SU-DHL-6 (cell line): ENCODE measurements around the gene HS6ST3.

Experiments
- H2AFZ ChIP-seq: fragments of 200-600 bp; sonication (generic); 2 replicates; pipeline ENCODE4 v1.6.1; 2014; ENCODE audit warnings: low read depth, mild to moderate bottlenecking, moderate library complexity, mixed read lengths, antibody characterized with exemption, low read length; ENCODE audit not compliant: severe bottlenecking
- H3F3A ChIP-seq: fragments of 200-600 bp; shearing (Covaris generic); 2 replicates; pipeline ENCODE4 v1.6.0; 2016; ENCODE audit warnings: antibody characterized with exemption, mild to moderate bottlenecking; ENCODE audit not compliant: insufficient read depth
- H3K27ac ChIP-seq: fragments of 200-600 bp; sonication (generic); 2 replicates; pipeline ENCODE4 v1.5.1; 2016; ENCODE audit warnings: low read depth, mild to moderate bottlenecking, low read length, moderate library complexity, mixed read lengths
- H3K27me3 ChIP-seq: fragments of 200-600 bp; sonication (generic), shearing (Covaris generic); 2 replicates; pipeline ENCODE4 v1.6.0; 2014; ENCODE audit warnings: mild to moderate bottlenecking, low read length
- H3K36me3 ChIP-seq: fragments of 200-600 bp; sonication (generic); 2 replicates; pipeline ENCODE4 v1.6.1; 2014; ENCODE audit warnings: mild to moderate bottlenecking, low read length, mixed read lengths
- H3K4me2 ChIP-seq: fragments of 300-600, 200-600 bp; shearing (Covaris generic), sonication (generic); 2 replicates; pipeline ENCODE4 v1.6.0; 2014; ENCODE audit warnings: low read length, low read depth, mild to moderate bottlenecking; ENCODE audit not compliant: poor library complexity, severe bottlenecking
- H3K4me3 ChIP-seq: fragments of 200-600 bp; sonication (generic); 2 replicates; pipeline ENCODE4 v1.5.1; 2014; ENCODE audit warnings: antibody characterized with exemption, low read length, mild to moderate bottlenecking, mixed read lengths; ENCODE audit not compliant: insufficient read depth, poor library complexity, severe bottlenecking
- H3K79me2 ChIP-seq: fragments of 200-600 bp; sonication (generic); 2 replicates; pipeline ENCODE4 v1.6.1; 2014; ENCODE audit warnings: mild to moderate bottlenecking, low read length, moderate library complexity; ENCODE audit not compliant: insufficient read depth
- H3K9ac ChIP-seq: fragments of 200-600 bp; sonication (generic); 2 replicates; pipeline ENCODE4 v1.7.0; 2014; ENCODE audit warnings: mild to moderate bottlenecking, low read length
- H3K9me2 ChIP-seq: fragments of 200-600 bp; sonication (generic); replicated peaks from 2 replicates; pipeline ENCODE4 v1.6.1; 2014; ENCODE audit warnings: low read length; ENCODE audit not compliant: insufficient read depth
- H3K9me3 ChIP-seq: fragments of 200-600 bp; sonication (generic); 2 replicates; pipeline ENCODE4 v1.6.1; 2014; ENCODE audit warnings: low read length, mixed read lengths; ENCODE audit not compliant: insufficient read depth
- H4K20me1 ChIP-seq: fragments of 200-600 bp; sonication (generic); 2 replicates; pipeline ENCODE4 v1.6.1; 2014; ENCODE audit warnings: low read depth, mild to moderate bottlenecking, antibody characterized with exemption, low read length, moderate library complexity, mixed read lengths
- CTCF ChIP-seq: fragments of 200-600 bp; sonication (generic); IDR thresholded peaks from one replicate; pipeline ENCODE4 v1.5.1; 2017; ENCODE audit warnings: antibody characterized with exemption, mild to moderate bottlenecking, low read length, moderate library complexity; ENCODE audit not compliant: insufficient read depth, poor library complexity, severe bottlenecking
- EZH2phosphoT487 ChIP-seq: fragments of 200-600 bp; sonication (generic), shearing (Covaris generic); conservative IDR thresholded peaks from 2 replicates; pipeline ENCODE4 v1.6.1; 2018; ENCODE audit warnings: mild to moderate bottlenecking, antibody characterized with exemption, low read length, moderate library complexity, mixed read lengths

Gene HS6ST3

GRCh38 chr13:96652506-96652905 is 562.6 kb downstream of the HS6ST3 start:
- Histone ChIP-seq H3K36me3 (no peaks in the 10 kb centered on the region), H3K27me3 (no peaks in the 10 kb centered on the region), H3K9me3 (no peaks in the 10 kb centered on the region), H3K4me2 (no peak overlapping the region), H3K9ac (no peak overlapping the region), H3K79me2 (no peaks in the 10 kb centered on the region), H2AFZ (no peak overlapping the region), H3K27ac (no peak overlapping the region), H4K20me1 (no peaks in the 10 kb centered on the region), H3F3A (no peaks in the 10 kb centered on the region), H3K9me2 (no peaks in the 10 kb centered on the region), H3K4me3 (no peak overlapping the region)
- TF ChIP-seq EZH2phosphoT487 (no peak), CTCF (no peak)

- H3K27me3 ChIP-seq: no peaks in the 10 kb centered on the region
- no peaks in the 10 kb centered on the region for H3K9me2 ChIP-seq
- no peak overlapping the region for H3K4me3 ChIP-seq
- TF ChIP-seq CTCF (no peak), EZH2phosphoT487 (no peak)
- no peak overlapping the region for H3K9ac ChIP-seq
- no peaks in the 10 kb centered on the region for H3K36me3 ChIP-seq
- no peaks in the 10 kb centered on the region for H3F3A ChIP-seq
- H3K79me2 ChIP-seq: no peaks in the 10 kb centered on the region
- no peak overlapping the region for H3K4me2 ChIP-seq
- no peaks in the 10 kb centered on the region for H3K9me3 ChIP-seq
- H3K27ac ChIP-seq: no peak overlapping the region
- H4K20me1 ChIP-seq: no peaks in the 10 kb centered on the region
- H2AFZ ChIP-seq: no peak overlapping the region
Observed at GRCh38 chr13:96661612-96662011, 571.7 kb downstream of the HS6ST3 start.

GRCh38 chr13:96662036-96662435 is 572.1 kb downstream of the HS6ST3 start:
- H2AFZ ChIP-seq: no peak overlapping the region
- no peaks in the 10 kb centered on the region for H4K20me1 ChIP-seq

More at GRCh38 chr13:96662036-96662435, 572.1 kb downstream of the HS6ST3 start:
- Histone ChIP-seq H3K4me2 (no peak overlapping the region), H3K27me3 (no peaks in the 10 kb centered on the region), H3K36me3 (no peaks in the 10 kb centered on the region), H3K9me2 (no peaks in the 10 kb centered on the region), H3K4me3 (no peak overlapping the region), H3K27ac (no peak overlapping the region), H3K9ac (no peak overlapping the region), H3K79me2 (no peaks in the 10 kb centered on the region), H3K9me3 (no peaks in the 10 kb centered on the region), H3F3A (no peaks in the 10 kb centered on the region)
- TF ChIP-seq EZH2phosphoT487: no peak
- no peak for TF ChIP-seq CTCF
